GM18505 (cell line): Measurements from ENCODE around the gene BHLHA9.
A peak's percentile ranks its signal among the peaks of the same experiment; 100 is the strongest.

Experiments used
- ATAC-seq: cut with Tn5 transposase; IDR thresholded peaks from one replicate; pipeline ENCODE4 v1.9.1; 2021; ENCODE audit not compliant: unreplicated experiment
- POLR2A ChIP-seq: IDR thresholded peaks from 4 replicates; pipeline ENCODE4 v1.6.1; 2011; ENCODE audit warnings: borderline replicate concordance; ENCODE audit not compliant: insufficient read depth, insufficient read length; ENCODE audit errors: extremely low read depth

The BHLHA9 gene

GRCh38 chr17:1270210-1271029, at the start of gene BHLHA9:
BHLHA9 (plus strand) TSS chr17:1270444; CDS start chr17:1270564, 120 bp downstream.
- no peak for ATAC-seq
- no peak for TF ChIP-seq POLR2A

- TF ChIP-seq POLR2A = no peak
- no peak for ATAC-seq
Observed at GRCh38 chr17:1221209-1221608, 49.0 kb upstream of the BHLHA9 start.

- no peak for TF ChIP-seq POLR2A
- ATAC-seq = no peak
Observed at GRCh38 chr17:1222321-1222720, 47.9 kb upstream of the BHLHA9 start.

- ATAC-seq = no peak
- TF ChIP-seq POLR2A = no peak
Observed at GRCh38 chr17:1223662-1224061, 46.6 kb upstream of the BHLHA9 start.

GRCh38 chr17:1224330-1224729, 45.9 kb upstream of the BHLHA9 start:
- ATAC-seq = no peak
- no peak for TF ChIP-seq POLR2A

- ATAC-seq = no peak
- no peak for TF ChIP-seq POLR2A
Observed at GRCh38 chr17:1226308-1226707, 43.9 kb upstream of the BHLHA9 start.

GRCh38 chr17:1227365-1227764, 42.9 kb upstream of the BHLHA9 start:
- ATAC-seq = no peak
- no peak for TF ChIP-seq POLR2A

GRCh38 chr17:1227917-1228780, 42.1 kb upstream of the BHLHA9 start:
- ATAC-seq = peak; percentile 39

GRCh38 chr17:1228781-1229348, 41.4 kb upstream of the BHLHA9 start:
- ATAC-seq = peak; percentile 27
- TF ChIP-seq POLR2A = no peak

More at GRCh38 chr17:1227917-1228780, 42.1 kb upstream of the BHLHA9 start:
- peak; percentile 57 for TF ChIP-seq POLR2A

GRCh38 chr17:1229349-1229899, 40.8 kb upstream of the BHLHA9 start:
- ATAC-seq = peak; percentile 47
- TF ChIP-seq POLR2A = peak; percentile 89

- no peak for ATAC-seq
- TF ChIP-seq POLR2A = no peak
Observed at GRCh38 chr17:1229900-1230501, 40.2 kb upstream of the BHLHA9 start.

- no peak for TF ChIP-seq POLR2A
- no peak for ATAC-seq
Observed at GRCh38 chr17:1231456-1231855, 38.8 kb upstream of the BHLHA9 start.

- ATAC-seq = no peak
- TF ChIP-seq POLR2A = no peak
Observed at GRCh38 chr17:1232331-1232730, 37.9 kb upstream of the BHLHA9 start.
